ENCODE data around the gene DAPP1.

The DAPP1 gene

DNA sequence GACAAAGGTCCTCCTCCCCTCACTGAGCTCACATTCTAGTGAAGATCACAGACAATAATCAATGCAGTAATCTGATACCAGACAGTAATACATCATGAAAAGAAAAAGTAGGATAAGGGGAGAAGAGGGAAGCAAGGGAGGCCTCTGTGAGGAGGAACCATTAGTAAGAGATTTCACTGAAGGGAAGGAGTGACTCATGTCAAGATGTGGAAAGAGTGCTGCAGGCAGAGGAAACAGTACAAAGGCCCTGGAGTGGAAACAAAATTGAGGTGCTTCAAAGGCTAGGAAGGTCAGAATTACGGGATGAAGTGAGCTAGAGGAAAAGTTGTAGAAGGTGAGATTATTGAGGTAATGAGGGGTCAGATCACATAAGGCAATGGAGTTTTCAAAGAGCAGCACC lies 39.5 kb downstream of the DAPP1 start:
- DNase-seq, result no peak

GRCh38 chr4:99857307-99857706 lies 40.7 kb downstream of the DAPP1 start:
- no peak for DNase-seq

DNA sequence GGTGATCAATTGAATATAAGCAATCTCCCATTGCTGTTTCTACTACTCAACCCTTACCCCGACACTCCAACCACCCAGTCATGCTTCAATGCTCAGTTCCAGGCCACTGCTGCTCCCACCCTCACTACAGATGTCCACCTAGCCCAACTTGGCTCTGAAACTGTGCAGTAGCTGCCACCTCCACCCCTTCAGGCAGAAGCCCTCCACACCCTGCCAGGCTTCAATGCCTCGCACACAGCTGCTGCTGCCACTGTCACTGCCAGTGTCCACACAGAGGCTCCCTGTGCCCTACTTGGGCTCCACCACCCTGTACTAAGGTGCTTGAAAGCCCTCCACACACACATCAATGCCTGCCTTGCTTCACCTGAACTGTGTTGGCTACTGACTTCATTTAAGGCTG lies 43.0 kb downstream of the DAPP1 start:
- DNase-seq, result no peak

GRCh38 chr4:99860521-99860920 lies 43.9 kb downstream of the DAPP1 start:
- DNase-seq, result no peak

DNA sequence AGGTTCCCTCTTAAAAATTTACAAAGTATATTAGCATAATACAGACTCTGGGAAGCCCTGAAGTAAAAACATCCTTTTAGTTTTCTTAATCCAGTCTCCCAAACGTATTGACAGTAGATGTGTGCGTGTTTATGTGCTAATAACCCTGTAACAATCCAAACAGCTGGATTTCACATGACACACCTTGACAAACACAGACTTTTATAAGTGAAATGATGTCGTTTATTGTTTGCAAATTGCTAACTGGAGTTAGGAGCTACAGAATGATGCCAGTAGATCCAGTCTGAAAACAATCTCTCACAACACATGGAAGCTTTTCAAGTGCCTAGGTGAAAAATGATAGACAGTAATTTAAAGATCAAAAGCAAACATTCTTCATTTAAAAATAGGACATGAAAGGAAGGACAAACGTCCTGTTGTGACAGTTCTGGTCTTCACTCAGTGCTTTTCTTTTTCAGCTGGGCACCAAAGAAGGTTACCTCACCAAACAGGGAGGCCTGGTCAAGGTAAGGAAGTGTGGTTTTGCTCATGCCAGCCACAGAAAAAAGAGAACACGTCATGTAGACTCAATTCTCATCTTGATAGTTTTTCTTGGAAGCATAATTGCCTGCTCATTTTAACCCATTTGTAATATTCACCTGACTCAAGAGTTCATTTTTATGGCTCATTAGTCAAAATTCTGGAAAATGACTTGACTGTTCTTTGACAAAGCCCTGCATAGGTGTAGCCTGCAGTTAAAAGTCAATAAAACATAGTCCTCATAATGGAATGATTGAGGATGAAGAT lies 44.7 kb downstream of the DAPP1 start:
- DNase-seq, result no peak

- DNase-seq, result no peak
These were observed 47.2 kb downstream of the DAPP1 start for GRCh38 chr4:99863804-99864203.

DNA sequence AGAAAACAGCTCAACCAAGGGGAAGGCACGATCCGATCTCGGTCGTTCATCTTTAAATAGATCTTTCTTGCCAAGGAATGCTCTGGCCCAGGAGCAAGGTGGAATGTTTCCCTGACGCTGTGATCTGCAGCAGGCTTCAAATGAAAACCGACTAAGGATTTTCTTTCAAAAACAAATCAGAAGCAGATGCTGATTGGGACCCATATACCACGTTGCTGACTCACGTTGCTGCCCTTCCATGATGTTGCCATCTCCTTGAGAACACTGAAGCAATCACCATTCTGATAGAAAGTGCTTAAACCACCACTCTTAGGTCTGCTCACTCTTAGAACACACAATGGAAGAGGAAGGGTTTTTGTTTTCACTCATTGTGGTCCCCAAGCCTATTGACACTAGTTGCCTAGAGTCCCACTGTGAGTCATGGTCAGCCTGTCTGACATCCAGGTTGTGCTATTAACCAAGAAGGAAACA lies 51.5 kb downstream of the DAPP1 start:
- DNase-seq, result no peak

GRCh38 chr4:99872570-99872969 lies 55.9 kb downstream of the DAPP1 start:
- no peak for DNase-seq

GRCh38 chr4:99875071-99875470 lies 58.4 kb downstream of the DAPP1 start:
- no peak for DNase-seq

GRCh38 chr4:99876946-99877345 lies 60.3 kb downstream of the DAPP1 start:
- no peak for DNase-seq

- no peak for DNase-seq
These were observed 62.0 kb downstream of the DAPP1 start for GRCh38 chr4:99878604-99879003.

- no peak for DNase-seq
These were observed 62.8 kb downstream of the DAPP1 start for GRCh38 chr4:99879458-99879857.

- no peak for DNase-seq
These were observed 68.5 kb downstream of the DAPP1 start for GRCh38 chr4:99885063-99885664.

DNA sequence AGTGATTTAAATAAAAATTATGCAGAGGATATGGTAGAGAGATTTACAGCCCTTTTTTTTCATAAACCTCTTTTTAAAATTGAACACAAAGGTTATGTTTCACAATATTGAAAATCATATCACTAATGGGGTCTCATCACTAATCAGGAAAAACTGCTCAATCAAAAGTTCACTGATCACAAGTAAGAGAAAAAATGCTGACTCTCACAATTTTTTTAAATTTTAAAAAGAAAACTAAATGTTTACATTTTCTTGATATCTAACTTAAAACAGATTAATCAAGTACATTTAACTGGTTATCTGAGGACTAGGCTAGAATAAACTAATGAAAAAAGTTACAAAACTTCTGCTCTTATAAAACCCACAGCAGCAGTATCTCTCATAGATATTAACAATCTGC lies 69.1 kb downstream of the DAPP1 start:
- DNase-seq, result no peak

DNA sequence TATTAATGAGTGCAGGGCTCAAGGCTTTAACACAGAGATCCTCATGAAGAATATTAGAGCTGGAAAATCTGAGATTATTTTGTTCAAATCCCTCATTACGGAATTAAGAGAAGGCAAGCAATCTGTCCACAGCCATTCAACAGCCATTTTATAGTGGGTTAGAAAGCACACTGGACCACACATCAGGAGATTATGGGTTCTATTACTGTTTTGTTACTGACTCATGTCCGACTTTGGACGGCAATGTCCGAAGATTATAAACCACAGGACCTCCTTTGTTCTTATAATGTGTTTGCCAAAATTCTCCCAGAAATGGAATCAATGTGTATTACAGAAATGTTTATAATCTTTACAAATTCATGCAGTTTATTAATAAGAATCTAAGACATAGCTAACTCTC lies 69.5 kb downstream of the DAPP1 start:
- DNase-seq, result no peak

DNA sequence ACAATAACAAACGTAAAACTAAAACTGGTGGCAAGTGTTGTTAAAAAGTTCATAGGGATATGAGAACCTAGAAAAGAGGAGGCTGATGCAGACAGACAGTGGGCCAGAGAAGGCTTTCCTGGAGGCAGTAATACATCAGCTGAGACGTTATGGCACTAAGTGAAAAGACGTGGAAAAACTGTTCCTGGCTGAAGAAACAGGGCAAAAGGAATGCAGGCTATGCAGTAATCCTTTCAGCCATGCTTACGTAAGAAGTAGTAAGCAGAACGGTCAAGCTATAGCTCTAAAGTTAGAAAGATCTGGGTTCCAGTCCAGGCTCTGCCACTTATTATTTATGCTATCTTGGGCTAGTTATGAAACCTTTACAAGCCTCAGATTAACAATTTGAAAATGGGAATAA lies 71.2 kb downstream of the DAPP1 start:
- no peak for DNase-seq

- no peak for DNase-seq
These were observed 74.7 kb downstream of the DAPP1 start for GRCh38 chr4:99891351-99891750.

GRCh38 chr4:99893029-99893428 lies 76.4 kb downstream of the DAPP1 start:
- DNase-seq, result no peak

DNA sequence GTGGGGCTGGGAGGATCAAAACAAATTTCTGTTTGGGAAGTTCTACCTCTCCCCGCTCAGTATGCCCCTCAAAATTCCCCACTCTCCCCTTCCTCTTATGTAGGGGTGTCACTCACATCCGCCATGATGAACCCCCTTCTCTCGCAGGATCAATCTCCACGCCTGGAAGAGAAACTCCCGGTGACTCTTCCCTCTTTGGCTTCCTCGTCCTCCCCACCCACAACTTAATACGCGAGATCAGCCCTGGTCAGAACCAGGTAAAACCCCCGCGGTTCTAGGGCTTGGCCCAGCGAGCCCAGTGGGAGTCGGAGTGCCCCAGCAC lies 77.2 kb downstream of the DAPP1 start:
- no peak for DNase-seq

- peak; percentile 71 for DNase-seq
These were observed 77.8 kb downstream of the DAPP1 start, which contains the start of gene LAMTOR3 for GRCh38 chr4:99894161-99894997. TSS of gene LAMTOR3 (minus strand) at chr4:99894427. CDS start at chr4:99893963, 464 bp downstream.

GRCh38 chr4:99894998-99895397 lies 78.4 kb downstream of the DAPP1 start:
- DNase-seq, result no peak

GRCh38 chr4:99915449-99915848 lies 98.8 kb downstream of the DAPP1 start:
- no peak for DNase-seq

DNA sequence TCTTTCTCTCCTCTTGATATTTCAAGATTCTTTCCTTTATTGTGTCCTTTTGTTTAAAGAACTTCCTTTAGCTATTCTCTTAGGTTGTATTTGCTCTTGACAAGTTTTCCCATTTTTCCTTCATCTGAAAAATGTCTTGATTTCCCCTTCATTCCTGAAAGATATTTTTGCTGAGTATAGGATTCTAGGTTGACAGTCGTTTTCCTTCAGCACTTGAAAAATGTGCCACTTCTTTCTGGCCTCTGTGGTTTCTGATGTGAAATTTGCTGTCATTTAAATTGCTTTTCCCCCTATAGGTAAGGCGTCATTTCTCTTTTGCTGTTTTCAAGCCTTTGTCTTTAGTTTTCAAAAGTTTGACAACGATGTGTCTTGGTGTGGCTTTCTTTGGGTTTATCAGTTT lies 100.9 kb downstream of the DAPP1 start:
- DNase-seq, result no peak

DNA sequence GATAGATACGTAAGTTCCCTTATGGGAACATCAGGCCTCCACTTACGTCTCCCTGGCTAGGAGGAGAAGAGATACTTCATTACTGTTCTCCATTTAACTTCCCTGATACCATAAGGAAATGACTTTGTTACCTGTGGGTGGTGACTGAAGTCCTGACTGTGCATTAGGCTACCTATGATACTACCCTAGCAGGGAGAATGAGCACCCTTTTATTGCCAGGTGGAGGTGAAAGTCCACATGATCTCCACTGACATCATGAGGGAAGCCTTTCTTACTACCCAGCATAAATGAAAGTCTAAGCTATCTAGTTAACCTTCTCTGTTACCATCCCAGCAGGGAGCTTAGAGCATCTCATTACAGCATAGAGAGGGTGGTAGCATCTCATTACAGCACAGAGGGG lies 102.0 kb downstream of the DAPP1 start:
- DNase-seq, result no peak

Data from NCI-H146 (cell line).